Breast epithelium (tissue), 4 donors: ENCODE measurements around the gene DOCK10. TPM values are rescaled to one million over a fixed set of nuclear protein-coding genes. Genes with fewer than 3 reads are reported as not detected.

Experiments
- DNase-seq, 2 donors: peaks; one replicate each; pipeline ENCODE4 v3.0.0-alpha.2; 2019; ENCODE audit warnings: low spot score in 2 of 2
- H3K27ac ChIP-seq, 2 donors: fragments of 200-600 bp; sonication (generic) in 1 of 2; one replicate each; pipeline ENCODE4 v1.5.1; 2016 to 2019; ENCODE audit warnings: mild to moderate bottlenecking in 1 of 2
- H3K27me3 ChIP-seq, 2 donors: fragments of 200-600 bp; sonication (generic) in 1 of 2; one replicate each; pipeline versions ENCODE4 v1.5.1 to v1.6.0; 2017 to 2019; ENCODE audit warnings: control low read depth in 1 of 2, mild to moderate bottlenecking in 1 of 2
- H3K36me3 ChIP-seq: fragments of 200-600 bp; one replicate; pipeline ENCODE4 v1.5.1; 2019
- H3K4me1 ChIP-seq, 2 donors: fragments of 200-600 bp; sonication (generic); one replicate each; pipeline ENCODE4 v1.5.1; 2016 to 2019; ENCODE audit warnings: control low read depth in 1 of 2
- H3K4me3 ChIP-seq, 3 donors: fragments of 200-600 bp; sonication (generic); 1 replicate in 2 of 3; 2 replicates in 1 of 3; pipeline ENCODE4 v1.5.1; 2016 to 2019; ENCODE audit warnings: mild to moderate bottlenecking in 3 of 3, moderate library complexity in 2 of 3
- H3K9me3 ChIP-seq, 2 donors: fragments of 200-600 bp; sonication (generic) in 1 of 2; one replicate each; pipeline ENCODE4 v1.5.1; 2016 to 2019; ENCODE audit warnings: control low read depth in 1 of 2
- POLR2A ChIP-seq: fragments of 450-650 bp; IDR thresholded peaks from one replicate; pipeline ENCODE4 v1.6.1; 2016; ENCODE audit warnings: antibody characterized with exemption, mild to moderate bottlenecking, moderate library complexity
- POLR2AphosphoS5 ChIP-seq, 3 donors: sonication (generic); formaldehyde crosslinking; IDR thresholded peaks; one replicate each; pipeline ENCODE4 v1.6.1; 2017; ENCODE audit warnings: antibody characterized with exemption in 3 of 3
- intact Hi-C: fragments of 100-400 bp; cut with DNase I; formaldehyde crosslinking; loops from one replicate; pipeline ENCODE4 v1.15.1; 2023; ENCODE audit warnings: low total_unique reads
- total RNA-seq, 3 donors: library from RNA; depleted of rRNA; stranded (reverse); fragments of >200 nt; gene quantifications; one replicate each; pipeline ENCODE4 v1.1.0, GENCODE V29; 2016
- TF ChIP-seq, protein P1 (sequence below), 3 donors: fragments of 450-650 bp; IDR thresholded peaks; one replicate each; pipeline ENCODE4 v1.5.1; 2016 to 2017; ENCODE audit warnings: antibody characterized with exemption in 3 of 3, mild to moderate bottlenecking in 3 of 3, moderate library complexity in 3 of 3

Gene DOCK10
- total RNA-seq, 3 donors from 2014 or later: 13.8 to 23.9 (median 15.4) TPM

DNA sequence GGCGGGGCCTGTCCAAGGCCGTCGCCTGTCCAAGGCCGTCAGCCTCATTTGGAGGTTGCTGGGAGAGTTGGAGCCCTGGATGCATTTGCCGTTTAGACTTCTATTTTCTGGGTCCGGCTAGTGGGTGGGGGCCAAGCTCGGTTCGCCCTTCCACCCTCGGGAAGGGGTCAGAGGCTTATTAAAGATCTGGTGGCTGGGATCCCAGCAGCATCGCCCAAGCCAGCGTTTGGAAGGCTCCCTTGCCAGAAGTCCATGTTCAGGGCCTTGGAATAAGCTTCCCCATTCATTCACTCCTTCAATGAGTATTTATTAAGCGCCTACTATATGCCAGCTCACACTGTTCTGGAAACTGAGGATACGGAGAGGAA is 516 bp upstream of the DOCK10 start:
- Histone ChIP-seq H3K4me1 (no peaks in the 10 kb centered on the region), H3K4me3 (peak overlapping the region; percentile 57 to 76 (median 72)), H3K27me3 (peaks cover 0 to 6% of the 10 kb centered on the region in 2 donors), H3K9me3 (no peaks in the 10 kb centered on the region), H3K27ac (peak overlapping the region; percentile 64 to 69), H3K36me3 (no peaks in the 10 kb centered on the region)
- no peak for DNase-seq
- intact Hi-C loops: no loop called here
- TF ChIP-seq POLR2A (no peak), POLR2AphosphoS5 (IDR thresholded peaks at IDR 0.05) (no peak)
- TF ChIP-seq, protein P1, sequence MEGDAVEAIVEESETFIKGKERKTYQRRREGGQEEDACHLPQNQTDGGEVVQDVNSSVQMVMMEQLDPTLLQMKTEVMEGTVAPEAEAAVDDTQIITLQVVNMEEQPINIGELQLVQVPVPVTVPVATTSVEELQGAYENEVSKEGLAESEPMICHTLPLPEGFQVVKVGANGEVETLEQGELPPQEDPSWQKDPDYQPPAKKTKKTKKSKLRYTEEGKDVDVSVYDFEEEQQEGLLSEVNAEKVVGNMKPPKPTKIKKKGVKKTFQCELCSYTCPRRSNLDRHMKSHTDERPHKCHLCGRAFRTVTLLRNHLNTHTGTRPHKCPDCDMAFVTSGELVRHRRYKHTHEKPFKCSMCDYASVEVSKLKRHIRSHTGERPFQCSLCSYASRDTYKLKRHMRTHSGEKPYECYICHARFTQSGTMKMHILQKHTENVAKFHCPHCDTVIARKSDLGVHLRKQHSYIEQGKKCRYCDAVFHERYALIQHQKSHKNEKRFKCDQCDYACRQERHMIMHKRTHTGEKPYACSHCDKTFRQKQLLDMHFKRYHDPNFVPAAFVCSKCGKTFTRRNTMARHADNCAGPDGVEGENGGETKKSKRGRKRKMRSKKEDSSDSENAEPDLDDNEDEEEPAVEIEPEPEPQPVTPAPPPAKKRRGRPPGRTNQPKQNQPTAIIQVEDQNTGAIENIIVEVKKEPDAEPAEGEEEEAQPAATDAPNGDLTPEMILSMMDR (IDR thresholded peaks at IDR 0.05): no peak

DNA sequence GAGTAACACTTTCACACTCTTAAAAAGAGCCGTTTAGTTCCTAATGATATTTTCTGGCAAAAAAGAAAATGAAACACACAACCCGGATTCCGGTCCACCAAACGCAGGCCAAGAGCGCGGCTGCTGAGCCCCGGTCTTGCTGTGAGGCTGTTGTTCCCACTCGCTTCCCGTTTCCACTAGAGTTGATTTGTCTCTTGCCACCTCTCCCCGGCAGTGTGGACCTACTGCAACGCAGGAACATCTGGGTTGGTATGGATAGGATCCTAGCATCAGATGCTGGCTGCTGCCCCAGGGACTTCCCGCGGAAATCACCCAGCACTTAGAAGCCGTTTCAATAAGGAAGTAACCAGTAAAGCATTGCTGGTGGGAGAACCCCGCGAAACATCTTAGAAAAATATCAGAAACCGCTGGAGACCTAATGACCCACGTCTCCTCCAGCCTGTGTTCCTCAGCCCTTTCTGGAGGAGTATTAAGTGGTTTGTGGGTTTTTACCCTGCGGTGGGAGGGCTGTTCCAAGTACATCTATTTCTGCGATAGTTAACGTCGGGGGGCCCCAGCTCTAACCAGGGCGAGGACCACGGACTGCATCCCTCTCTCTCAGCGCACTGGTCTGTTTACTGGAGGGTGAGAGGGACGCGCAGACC is 939 bp downstream of the DOCK10 start:
- no peaks in the 10 kb centered on the region for H3K9me3 ChIP-seq
- no peaks in the 10 kb centered on the region for H3K36me3 ChIP-seq
- intact Hi-C loops: no loop called here
- peaks cover 0 to 6% of the 10 kb centered on the region in 2 donors for H3K27me3 ChIP-seq
- peak overlapping the region; percentile 64 to 69 for H3K27ac ChIP-seq
- no peak for TF ChIP-seq POLR2AphosphoS5 (IDR thresholded peaks at IDR 0.05)
- TF ChIP-seq POLR2A: no peak
- TF ChIP-seq, protein P1 (IDR thresholded peaks at IDR 0.05): no peak
- H3K4me1 ChIP-seq: no peaks in the 10 kb centered on the region
- H3K4me3 ChIP-seq: peak overlapping the region; percentile 57 to 76 (median 72)
- no peak for DNase-seq

DNA sequence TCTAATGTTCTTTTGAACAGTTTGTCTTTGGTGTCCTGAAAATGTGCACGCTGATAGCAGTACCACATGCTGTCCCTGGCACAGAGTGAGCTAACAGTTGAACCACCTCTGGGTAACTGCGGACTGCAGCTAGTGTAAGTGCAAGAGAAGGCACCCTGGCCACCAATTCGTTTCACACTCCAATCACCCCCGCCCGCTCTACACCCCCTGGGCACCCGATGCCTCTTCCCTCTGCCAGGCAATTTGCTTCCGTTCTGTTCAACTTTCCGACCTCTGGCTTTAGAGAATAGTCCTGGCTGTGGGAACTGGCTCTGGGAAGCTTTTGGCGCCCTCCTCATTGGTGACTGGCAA is 1.4 kb downstream of the DOCK10 start:
- Histone ChIP-seq H3K27ac (peak overlapping the region; percentile 64 to 69), H3K4me1 (no peaks in the 10 kb centered on the region), H3K36me3 (no peaks in the 10 kb centered on the region), H3K9me3 (no peaks in the 10 kb centered on the region), H3K27me3 (peaks cover 0 to 6% of the 10 kb centered on the region in 2 donors), H3K4me3 (peak overlapping the region; percentile 57 to 76 (median 72))
- intact Hi-C loops: no loop called here
- DNase-seq: no peak
- TF ChIP-seq POLR2AphosphoS5 (IDR thresholded peaks at IDR 0.05) (no peak), POLR2A (no peak)

DNA sequence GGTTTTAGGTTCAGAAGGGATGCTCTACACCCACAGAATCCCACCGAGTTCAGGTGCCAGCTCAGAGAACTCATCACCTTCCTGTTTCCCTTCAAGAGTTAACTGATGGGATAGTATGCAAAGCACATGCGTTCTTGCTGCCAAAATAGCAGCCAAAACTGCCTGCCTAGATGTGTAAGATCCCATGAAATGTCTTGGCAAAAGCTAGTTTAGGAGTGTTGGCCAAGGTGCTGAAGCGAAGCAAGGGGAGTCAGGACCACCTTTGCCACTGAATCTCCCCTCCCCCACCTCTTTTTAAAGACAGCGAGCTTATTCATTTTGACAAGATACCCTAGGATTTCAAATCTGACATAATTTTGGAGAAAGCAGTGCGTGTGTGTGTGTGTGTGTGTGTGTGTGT is 2.1 kb downstream of the DOCK10 start:
- Histone ChIP-seq H3K27me3 (peaks cover 0 to 6% of the 10 kb centered on the region in 2 donors), H3K4me1 (no peaks in the 10 kb centered on the region), H3K4me3 (no peak overlapping the region), H3K9me3 (no peaks in the 10 kb centered on the region), H3K36me3 (no peaks in the 10 kb centered on the region), H3K27ac (no peak overlapping the region)
- intact Hi-C loops: no loop called here
- DNase-seq: no peak
- no peak for TF ChIP-seq POLR2AphosphoS5 (IDR thresholded peaks at IDR 0.05)
- TF ChIP-seq, protein P1 (IDR thresholded peaks at IDR 0.05): no peak
- no peak for TF ChIP-seq POLR2A

DNA sequence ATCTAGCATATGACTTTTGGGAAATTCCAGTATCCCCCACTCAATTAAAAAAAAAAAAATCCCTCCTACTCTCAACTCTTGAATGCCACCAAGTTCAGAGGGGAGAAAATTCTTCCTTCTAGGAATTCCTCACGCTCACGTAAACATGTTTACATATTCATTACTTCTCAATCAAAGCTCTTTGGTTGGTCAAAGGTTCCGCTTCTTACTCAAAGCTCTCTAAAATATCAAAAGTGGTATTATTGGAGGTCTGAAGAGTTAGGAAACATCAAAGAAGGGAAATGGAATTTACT is 4.1 kb downstream of the DOCK10 start:
- Histone ChIP-seq H3K4me1 (no peaks in the 10 kb centered on the region), H3K36me3 (no peaks in the 10 kb centered on the region), H3K4me3 (no peak overlapping the region), H3K27ac (no peak overlapping the region), H3K9me3 (no peaks in the 10 kb centered on the region), H3K27me3 (peaks cover 0 to 3% of the 10 kb centered on the region in 2 donors)
- no peak for TF ChIP-seq POLR2AphosphoS5 (IDR thresholded peaks at IDR 0.05)
- TF ChIP-seq, protein P1 (IDR thresholded peaks at IDR 0.05): no peak
- TF ChIP-seq POLR2A: no peak
- intact Hi-C loops: no loop called here
- no peak for DNase-seq
